Endothelial cell of umbilical vein (primary cell): Measurements from ENCODE around the gene OSBPL9. TPM values are rescaled to one million over a fixed set of nuclear protein-coding genes. Genes with fewer than 3 reads are reported as not detected.

Experiments used
- BruUV-seq: library from RNA; stranded (reverse); fragments of 400-500 nt; replicated peaks from 2 replicates; lab custom pipeline; 2021; lab: Mats Ljungman, UMichigan
- CTCF ChIA-PET: fragments of 300-600, 350-600 bp; sonication (Branson Sonifier 250); formaldehyde crosslinking; loops from one replicate; lab custom pipeline; 2021; ENCODE audit warnings: antibody characterized with exemption, inconsistent platforms; lab: Charles Lee
- POLR2A ChIA-PET: fragments of 300-600, 350-600 bp; sonication (Branson Sonifier 250); formaldehyde crosslinking; loops from one replicate; lab custom pipeline; 2021; ENCODE audit warnings: antibody characterized with exemption, inconsistent platforms; lab: Charles Lee
- DNase-seq: peaks from one replicate; pipeline ENCODE4 v3.0.0-alpha.2; 2011; ENCODE audit warnings: low read depth, low spot score
- FAIRE-seq: peaks from 2 replicates; lab custom pipeline; 2011; peaks lifted over from hg19 to GRCh38; lab: Jason Lieb, UNC
- H2AFZ ChIP-seq: 2 replicates; pipeline ENCODE4 v1.6.0; 2012; ENCODE audit warnings: low read depth, low read length, control low read depth, inconsistent platforms
- H3K27ac ChIP-seq: 2 replicates; pipeline ENCODE4 v1.5.1; 2011; ENCODE audit warnings: low read depth, mild to moderate bottlenecking, control low read depth, low read length, moderate library complexity; ENCODE audit not compliant: insufficient read depth
- H3K27me3 ChIP-seq, 2 experiments: 2 replicates each; pipeline versions ENCODE4 v1.6.0 to v1.6.1; 2011; ENCODE audit warnings: low read length in 2 of 2, mixed read lengths in 1 of 2; ENCODE audit not compliant: control insufficient read depth in 2 of 2, insufficient read depth in 2 of 2
- H3K36me3 ChIP-seq, 2 experiments: 2 replicates in 1 of 2; 3 replicates in 1 of 2; pipeline ENCODE4 v1.5.1; 2011; ENCODE audit warnings: low read length in 2 of 2, mild to moderate bottlenecking in 1 of 2, moderate library complexity in 1 of 2; ENCODE audit not compliant: control insufficient read depth in 2 of 2, insufficient read depth in 2 of 2; ENCODE audit errors: extremely low read depth in 1 of 2
- H3K4me1 ChIP-seq: 3 replicates; pipeline ENCODE4 v1.5.1; 2011; ENCODE audit warnings: mild to moderate bottlenecking, low read length; ENCODE audit not compliant: control insufficient read depth, insufficient read depth; ENCODE audit errors: extremely low read depth
- H3K4me2 ChIP-seq: 2 replicates; pipeline ENCODE4 v1.6.1; 2011; ENCODE audit warnings: low read length, control low read depth, mixed read lengths; ENCODE audit not compliant: insufficient read depth
- H3K4me3 ChIP-seq, 3 experiments: fragments of 200-600 bp in 1 of 3; sonication (generic), shearing (Covaris generic) in 1 of 3; replicated peaks in 1 of 3; 2 replicates each; pipeline ENCODE4 v1.5.1; 2011 to 2016; ENCODE audit warnings: control low read depth in 3 of 3, low read length in 3 of 3, mild to moderate bottlenecking in 2 of 3, inconsistent platforms in 1 of 3, low read depth in 1 of 3, moderate library complexity in 1 of 3; ENCODE audit not compliant: insufficient read depth in 1 of 3
- H3K79me2 ChIP-seq: 2 replicates; pipeline ENCODE4 v1.6.0; 2012; ENCODE audit warnings: low read length, inconsistent platforms; ENCODE audit not compliant: control insufficient read depth, insufficient read depth
- H3K9ac ChIP-seq: replicated peaks from 2 replicates; pipeline ENCODE3; 2011; ENCODE audit warnings: low read length, control low read depth; ENCODE audit not compliant: insufficient read depth; ENCODE audit errors: extremely low read depth
- H3K9me1 ChIP-seq: replicated peaks from 3 replicates; pipeline ENCODE4 v1.6.0; 2011; ENCODE audit warnings: mild to moderate bottlenecking, low read length; ENCODE audit not compliant: control insufficient read depth, insufficient read depth; ENCODE audit errors: extremely low read depth
- H3K9me3 ChIP-seq: replicated peaks from 2 replicates; pipeline ENCODE4 v1.5.1; 2012; ENCODE audit warnings: low read length, inconsistent platforms; ENCODE audit not compliant: control insufficient read depth, insufficient read depth
- H4K20me1 ChIP-seq: replicated peaks from 2 replicates; pipeline ENCODE3; 2011; ENCODE audit warnings: mild to moderate bottlenecking, low read length; ENCODE audit not compliant: control insufficient read depth, insufficient read depth; ENCODE audit errors: extremely low read depth
- CTCF ChIP-seq, 2 donors: IDR thresholded peaks; 1 replicate in 1 of 2; 2 replicates in 1 of 2; pipeline ENCODE4 v1.5.1; 2011; ENCODE audit warnings: low read length in 2 of 2, mild to moderate bottlenecking in 2 of 2, moderate library complexity in 2 of 2, control low read depth in 1 of 2, inconsistent platforms in 1 of 2, low read depth in 1 of 2; ENCODE audit not compliant: insufficient read depth in 1 of 2; ENCODE audit errors: extremely low read depth in 1 of 2
- EZH2 ChIP-seq: IDR thresholded peaks from 2 replicates; pipeline ENCODE4 v1.6.1; 2012; ENCODE audit warnings: borderline replicate concordance, low read depth, mild to moderate bottlenecking, moderate library complexity, low read length, inconsistent platforms; ENCODE audit not compliant: severe bottlenecking
- FOS ChIP-seq: IDR thresholded peaks from 2 replicates; pipeline ENCODE4 v1.6.1; 2011; ENCODE audit warnings: mild to moderate bottlenecking, low read length, moderate library complexity, borderline replicate concordance; ENCODE audit not compliant: insufficient read depth
- GATA2 ChIP-seq: IDR thresholded peaks from 2 replicates; pipeline ENCODE4 v1.7.0; 2011; ENCODE audit warnings: low read depth, mild to moderate bottlenecking, moderate library complexity, mixed read lengths, low read length; ENCODE audit not compliant: insufficient read length, insufficient read depth
- JUN ChIP-seq: IDR thresholded peaks from 2 replicates; pipeline ENCODE4 v1.6.1; 2011; ENCODE audit warnings: borderline replicate concordance, low read depth; ENCODE audit not compliant: insufficient read length, insufficient read depth
- MAX ChIP-seq: IDR thresholded peaks from 2 replicates; pipeline ENCODE4 v1.6.1; 2011; ENCODE audit not compliant: insufficient read depth, insufficient read length
- POLR2A ChIP-seq: IDR thresholded peaks from 2 replicates; pipeline ENCODE4 v1.6.1; 2012; ENCODE audit warnings: low read depth, mild to moderate bottlenecking, control low read depth, low read length
- POLR2AphosphoS5 ChIP-seq: IDR thresholded peaks from 2 replicates; pipeline ENCODE4 v1.6.1; 2012; ENCODE audit warnings: low read depth, mild to moderate bottlenecking, control low read depth, low read length, moderate library complexity; ENCODE audit not compliant: insufficient read depth
- dilution Hi-C: fragments of 300-500 bp; cut with MboI; formaldehyde crosslinking; loops from one replicate; pipeline ENCODE4 v1.15.0; 2019; ENCODE audit warnings: low sequenced_read_pairs; ENCODE audit not compliant: extremely low pct_ligation_motif_present
- intact Hi-C: fragments of 100-400 bp; cut with micrococcal nuclease; formaldehyde crosslinking; loops from one replicate; pipeline ENCODE4 v1.10.0; 2022
- polyA plus RNA-seq, 4 experiments: library from polyadenylated mRNA; depleted of rRNA in 3 of 4; stranded (reverse) in 3 of 4; unstranded in 1 of 4; fragments of >200 nt; gene quantifications; 2 replicates each; pipeline versions ENCODE4 v1.2.1 to v1.2.3, GENCODE V29; 2011 to 2012; ENCODE audit warnings: missing spikeins in 1 of 4
- total RNA-seq: library from RNA; stranded (reverse); gene quantifications from 2 replicates; pipeline ENCODE4 v1.2.3, GENCODE V29; 2021

Gene OSBPL9
- total and polyA plus RNA-seq, 2 donors (not counting 3 experiments of a cell fraction or from before 2014, with no cell fraction given), result 46.2 to 80.3 TPM

- BruUV-seq, result no TSS peak
- CTCF ChIA-PET, result no interaction called here
- H3K36me3 ChIP-seq, result peaks cover 0 to 5% of the 10 kb centered on the region in 2 experiments
Measured at GRCh38 chr1:51829058-51829457, 212.2 kb downstream of the OSBPL9 start.

GRCh38 chr1:51833700-51834099 lies 216.8 kb downstream of the OSBPL9 start:
- Histone ChIP-seq H3K27ac (no peak overlapping the region), H3K27me3 (no peaks in the 10 kb centered on the region), H3K79me2 (no peaks in the 10 kb centered on the region), H4K20me1 (no peaks in the 10 kb centered on the region), H2AFZ (no peak overlapping the region), H3K4me2 (no peak overlapping the region), H3K9me1 (no peaks in the 10 kb centered on the region), H3K36me3 (peaks cover 0 to 7% of the 10 kb centered on the region in 2 experiments), H3K9ac (no peak overlapping the region), H3K4me1 (no peaks in the 10 kb centered on the region), H3K9me3 (no peaks in the 10 kb centered on the region), H3K4me3 (no peak overlapping the region)
- CTCF ChIA-PET, result no interaction called here
- intact Hi-C loops, result no loop called here
- dilution Hi-C loops, result no loop called here
- no TSS peak for BruUV-seq
- DNase-seq, result no peak
- no peak for FAIRE-seq
- POLR2A ChIA-PET, result no interaction called here
- TF ChIP-seq GATA2 (no peak), JUN (no peak), EZH2 (no peak), CTCF (IDR thresholded peaks at IDR 0.05; ENCODE audit: extremely low read depth in 1 of 2, insufficient read depth in 1 of 2, low read depth in 1 of 2, low read length in 2 of 2) (no peak), MAX (no peak), POLR2A (no peak), FOS (no peak), POLR2AphosphoS5 (no peak)

More at GRCh38 chr1:51829058-51829457, 212.2 kb downstream of the OSBPL9 start:
- Histone ChIP-seq H3K9me1 (no peaks in the 10 kb centered on the region), H4K20me1 (no peaks in the 10 kb centered on the region), H3K9ac (no peak overlapping the region), H2AFZ (no peak overlapping the region), H3K27ac (no peak overlapping the region), H3K9me3 (no peaks in the 10 kb centered on the region), H3K4me3 (no peak overlapping the region), H3K79me2 (no peaks in the 10 kb centered on the region), H3K4me2 (no peak overlapping the region), H3K4me1 (no peaks in the 10 kb centered on the region), H3K27me3 (no peaks in the 10 kb centered on the region)
- POLR2A ChIA-PET, result no interaction called here
- dilution Hi-C loops, result no loop called here
- TF ChIP-seq POLR2AphosphoS5 (no peak), POLR2A (no peak), MAX (no peak)
- no peak for DNase-seq
- no peak for FAIRE-seq
- intact Hi-C loops, result no loop called here
